Mesodermal cell (in vitro differentiated cells): ENCODE results near the gene TRABD.
"Not testable (repeated sequence)": the region's sequence is repeated elsewhere in the genome, so short reads cannot be mapped to it uniquely, and the experiment has no call there.

Experiments used
- H3K27ac ChIP-seq: 2 replicates; pipeline ENCODE4 v1.7.0; 2013; ENCODE audit warnings: mild to moderate bottlenecking, low read depth, low read length, moderate library complexity; ENCODE audit not compliant: severe bottlenecking
- H3K36me3 ChIP-seq: 2 replicates; pipeline ENCODE4 v1.7.1; 2013; ENCODE audit warnings: mild to moderate bottlenecking, low read length, moderate library complexity; ENCODE audit not compliant: control insufficient read depth, insufficient read depth
- H3K4me1 ChIP-seq: one replicate; pipeline ENCODE4 v1.7.1; 2013; ENCODE audit warnings: mild to moderate bottlenecking, low read length; ENCODE audit not compliant: insufficient read depth, control insufficient read depth, poor library complexity, severe bottlenecking
- H3K4me3 ChIP-seq: 2 replicates; pipeline ENCODE4 v1.7.0; 2013; ENCODE audit warnings: low read length, control low read depth, mild to moderate bottlenecking; ENCODE audit not compliant: insufficient read depth, poor library complexity, severe bottlenecking; ENCODE audit errors: extremely low read depth
- H3K9me3 ChIP-seq: 2 replicates; pipeline ENCODE4 v1.7.1; 2013; ENCODE audit warnings: mild to moderate bottlenecking, low read length, moderate library complexity; ENCODE audit not compliant: control insufficient read depth
- WGBS, 2 experiments: methylation state at CpG; one replicate each; pipeline ENCODE4 v1.1.5; 2013; ENCODE audit warnings: missing lambda C conversion rate in 2 of 2; ENCODE audit not compliant: insufficient coverage in 2 of 2; 5-methylcytosine and 5-hydroxymethylcytosine counted together

TRABD gene

DNA sequence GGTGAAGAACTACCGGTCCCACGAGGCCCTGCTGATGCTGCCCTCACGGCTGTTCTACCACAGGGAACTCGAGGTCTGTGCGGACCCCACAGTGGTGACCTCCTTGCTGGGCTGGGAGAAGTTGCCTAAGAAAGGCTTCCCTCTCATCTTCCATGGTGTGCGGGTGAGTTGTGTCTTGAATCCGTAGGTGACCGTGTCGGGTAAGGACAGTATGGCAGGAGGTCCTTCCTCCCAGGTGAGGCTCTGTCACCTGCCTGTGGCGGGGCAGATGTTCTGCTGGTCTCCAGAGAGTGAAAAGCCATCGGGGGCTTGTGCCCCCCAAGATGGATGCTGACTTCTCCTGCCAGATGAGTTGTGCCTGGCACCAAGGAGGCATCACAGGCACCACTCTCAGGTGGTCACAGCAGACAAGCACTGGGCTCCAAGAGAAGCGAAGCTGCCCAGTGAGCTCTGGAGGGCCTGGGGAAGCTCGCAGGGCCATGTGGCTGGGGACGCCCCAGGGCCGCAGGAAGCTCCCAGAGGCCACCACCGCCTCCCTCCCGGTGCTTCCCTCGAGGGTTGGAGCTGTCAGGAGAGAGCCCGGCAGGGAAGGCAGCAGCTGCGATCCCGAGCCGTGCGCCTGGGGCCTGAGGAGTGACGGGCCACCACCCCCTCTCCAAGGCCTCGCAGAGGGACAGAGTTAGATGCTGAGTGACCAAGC lies 32.5 kb upstream of the TRABD start:
- Histone ChIP-seq H3K4me1 (no peaks in the 10 kb centered on the region), H3K4me3 (no peak overlapping the region), H3K27ac (no peak overlapping the region), H3K36me3 (no peaks in the 10 kb centered on the region), H3K9me3 (no peaks in the 10 kb centered on the region)
- WGBS, 2 experiments: 83 to 89% methylated on average over 22 to 25 of the region's 25 CpGs

DNA sequence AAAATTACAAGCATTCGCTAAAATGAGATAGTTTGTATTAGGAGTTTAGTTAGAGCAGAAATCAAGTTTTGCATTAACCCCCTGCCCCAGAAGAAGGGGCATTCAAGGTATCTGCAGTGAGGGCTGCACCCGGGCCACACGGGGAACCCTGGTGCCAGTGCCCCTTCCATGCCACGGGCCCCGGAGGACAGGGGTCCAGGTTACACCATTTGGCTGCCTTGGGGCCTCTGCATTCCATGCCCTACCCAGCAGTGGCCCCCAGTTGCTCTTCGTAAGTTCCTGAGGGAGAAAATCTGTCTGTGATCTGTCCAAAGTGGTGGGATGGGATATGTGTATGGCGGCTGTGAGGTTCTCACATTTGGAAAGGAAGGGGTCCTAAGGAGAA lies 32.0 kb upstream of the TRABD start:
- no peak overlapping the region for H3K27ac ChIP-seq
- H3K9me3 ChIP-seq: no peaks in the 10 kb centered on the region
- no peaks in the 10 kb centered on the region for H3K4me1 ChIP-seq
- H3K4me3 ChIP-seq: no peak overlapping the region
- H3K36me3 ChIP-seq: no peaks in the 10 kb centered on the region
- WGBS, 2 experiments: 92 to 100% methylated on average over 4 to 6 of the region's 7 CpGs

DNA sequence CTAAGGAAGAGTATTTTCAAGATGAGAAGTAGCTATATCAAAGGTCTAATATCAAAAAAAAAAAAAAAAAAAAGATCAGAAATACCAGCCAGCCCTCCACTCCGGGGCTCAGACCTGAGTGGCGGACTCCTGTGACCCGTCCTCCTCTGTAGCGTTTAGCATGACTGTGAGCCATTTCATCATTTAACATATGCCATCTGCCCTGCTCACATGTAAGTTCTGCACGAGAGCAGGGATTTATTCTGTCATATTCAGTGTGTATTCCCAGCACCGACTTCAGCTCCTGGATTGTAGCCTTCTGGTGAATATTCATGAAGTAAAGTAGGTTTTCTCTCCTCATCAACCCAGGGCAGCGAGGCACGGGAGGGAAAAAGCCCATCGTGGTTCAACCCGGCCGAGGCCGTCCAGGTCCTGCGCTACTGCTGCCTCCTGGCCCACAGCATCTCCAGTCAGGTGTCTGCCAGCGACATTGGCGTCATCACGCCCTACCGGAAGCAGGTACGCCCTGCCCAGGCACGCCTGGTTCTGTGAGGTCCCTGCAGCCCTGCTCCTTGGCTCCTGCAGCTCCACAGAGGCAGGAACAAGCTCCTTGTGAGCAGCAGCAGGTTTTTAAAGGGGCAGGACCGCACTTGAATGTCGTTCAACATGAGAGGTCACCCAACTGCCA lies 27.9 kb upstream of the TRABD start:
- no peak overlapping the region for H3K4me3 ChIP-seq
- WGBS, 2 experiments: 78 to 79% methylated on average over 14 to 19 of the region's 21 CpGs

DNA sequence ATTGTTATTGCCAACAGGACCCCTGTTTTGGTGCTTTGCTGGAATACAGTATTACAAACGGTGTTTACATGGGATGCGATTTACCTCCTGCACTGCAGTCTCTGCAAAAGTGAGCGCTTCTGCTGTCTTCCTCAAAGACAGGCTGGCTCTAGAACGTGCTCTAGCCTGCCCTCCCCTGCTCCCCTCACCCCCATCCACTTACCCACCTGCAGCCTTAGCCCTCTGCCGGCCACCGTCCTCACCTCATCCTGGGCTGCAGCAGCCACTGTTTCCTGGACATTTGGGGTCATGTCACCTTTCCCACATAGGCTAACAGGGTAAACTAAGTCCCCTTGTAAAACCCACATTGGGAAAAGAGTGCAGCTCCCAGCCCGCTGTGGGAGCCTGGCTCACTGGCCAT lies 24.8 kb upstream of the TRABD start:
- no peak overlapping the region for H3K4me3 ChIP-seq
- no peaks in the 10 kb centered on the region for H3K9me3 ChIP-seq
- no peaks in the 10 kb centered on the region for H3K4me1 ChIP-seq
- H3K27ac ChIP-seq: no peak overlapping the region
- no peaks in the 10 kb centered on the region for H3K36me3 ChIP-seq
- 81 to 85% methylated on average over 7 of the region's 7 CpGs for WGBS, 2 experiments

More for the DNA sequence above, 27.9 kb upstream of the TRABD start:
- Histone ChIP-seq H3K27ac (no peak overlapping the region), H3K9me3 (no peaks in the 10 kb centered on the region), H3K36me3 (no peaks in the 10 kb centered on the region), H3K4me1 (no peaks in the 10 kb centered on the region)

DNA sequence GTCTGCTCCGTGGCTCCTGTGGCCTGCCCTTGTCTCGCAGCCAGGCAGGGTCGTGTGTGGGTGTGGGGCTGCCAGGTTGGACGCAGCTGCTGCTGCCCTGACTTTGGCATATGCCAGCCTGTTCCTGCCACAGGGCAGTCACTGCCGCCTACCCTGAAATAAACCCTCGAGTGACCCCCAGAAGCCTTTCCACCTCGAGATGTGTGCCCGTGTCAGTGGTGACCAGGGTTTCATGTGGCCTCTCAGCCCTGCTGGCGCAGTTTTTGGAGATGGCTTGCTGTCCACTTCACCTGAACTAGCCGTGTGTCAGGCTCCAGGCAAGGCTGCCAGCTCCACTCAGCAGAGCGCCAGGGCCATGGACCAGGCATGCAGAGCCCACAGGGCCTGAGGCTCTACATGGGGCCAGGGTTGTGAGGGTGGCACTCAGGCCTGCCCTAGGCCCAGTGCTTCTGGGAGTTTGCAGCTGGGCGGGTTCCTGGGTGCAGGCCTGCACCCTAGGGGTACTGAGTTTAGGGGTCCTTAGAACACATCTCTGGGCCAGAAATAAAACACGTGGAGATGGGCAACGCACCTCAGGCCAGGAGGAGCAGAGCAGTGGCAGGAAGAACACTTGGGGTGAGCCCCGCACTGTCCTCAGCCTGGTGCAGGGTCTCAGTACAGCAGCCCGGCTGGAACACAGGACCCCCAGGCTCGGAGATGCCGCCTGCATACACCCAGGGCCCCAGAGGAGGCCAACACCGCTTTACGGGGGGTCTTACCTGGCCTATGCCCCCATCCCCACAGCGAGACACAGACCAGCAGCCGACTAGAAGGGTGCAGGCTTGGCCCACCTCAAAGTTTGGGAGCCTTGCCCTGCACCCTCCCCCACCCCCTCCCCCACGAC lies 24.0 kb upstream of the TRABD start:
- no peaks in the 10 kb centered on the region for H3K36me3 ChIP-seq
- no peak overlapping the region for H3K27ac ChIP-seq
- WGBS, 2 experiments: 92 to 93% methylated on average over 20 of the region's 23 CpGs
- H3K4me1 ChIP-seq: no peaks in the 10 kb centered on the region
- no peak overlapping the region for H3K4me3 ChIP-seq
- no peaks in the 10 kb centered on the region for H3K9me3 ChIP-seq

DNA sequence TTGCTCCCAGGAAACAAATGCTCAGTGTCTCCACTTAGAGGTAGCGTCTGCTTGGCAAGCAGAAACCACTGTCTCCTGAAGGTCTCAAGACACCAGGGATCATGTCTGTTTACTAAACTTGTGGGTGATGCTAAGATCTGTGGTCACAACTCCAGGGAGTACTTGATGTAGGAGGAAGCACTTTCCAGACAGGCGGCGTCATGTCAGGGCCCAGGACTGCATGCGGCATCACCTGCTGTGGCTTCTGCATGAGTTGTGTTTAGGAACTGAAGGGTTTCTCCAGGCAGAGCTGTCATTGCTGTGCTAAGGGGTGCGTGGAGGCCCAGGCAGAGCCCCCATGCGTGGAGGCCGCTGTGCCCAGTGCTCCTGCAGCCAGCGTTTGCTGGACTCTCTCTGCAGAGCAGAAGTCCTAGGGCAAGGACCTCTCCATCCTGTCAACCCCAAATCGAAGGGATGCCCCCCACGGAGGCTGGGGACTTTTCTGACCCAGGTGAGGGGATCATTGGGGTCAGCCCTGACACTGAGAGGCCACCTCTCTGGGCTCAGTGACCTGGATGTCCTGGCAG lies 23.2 kb upstream of the TRABD start:
- Histone ChIP-seq H3K4me3 (no peak overlapping the region), H3K27ac (no peak overlapping the region), H3K9me3 (no peaks in the 10 kb centered on the region), H3K4me1 (no peaks in the 10 kb centered on the region), H3K36me3 (no peaks in the 10 kb centered on the region)
- WGBS, 2 experiments: 86 to 95% methylated on average over 8 to 10 of the region's 10 CpGs

DNA sequence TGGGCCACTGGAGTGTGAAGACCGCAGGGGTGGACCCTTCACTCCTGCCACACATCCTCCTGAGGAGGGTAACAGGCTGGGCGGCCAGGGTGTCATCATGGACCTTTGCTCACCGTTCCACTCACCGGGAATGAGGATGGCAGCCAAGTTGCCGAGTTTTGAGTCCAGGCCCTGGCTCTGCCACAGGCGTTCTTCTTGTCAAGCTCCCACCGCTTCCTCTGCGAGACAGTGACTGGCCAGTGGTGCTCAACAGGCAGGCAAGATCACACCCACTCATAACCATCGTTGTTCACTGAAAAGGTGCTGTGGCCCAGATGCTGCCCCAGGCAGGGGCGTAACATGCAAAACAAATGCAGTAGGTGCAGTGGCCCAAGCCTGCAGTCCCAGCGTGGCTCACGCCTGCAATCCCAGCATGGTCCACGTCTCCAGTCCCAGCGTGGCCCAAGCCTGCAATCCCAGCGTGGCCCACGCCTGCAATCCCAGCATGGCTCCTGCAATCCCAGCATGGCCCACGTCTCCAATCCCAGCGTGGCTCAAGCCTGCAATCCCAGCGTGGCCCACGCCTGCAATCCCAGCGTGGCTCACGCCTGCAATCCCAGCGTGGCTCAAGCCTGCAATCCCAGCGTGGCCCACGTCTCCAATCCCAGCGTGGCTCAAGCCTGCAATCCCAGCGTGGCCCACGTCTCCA lies 20.1 kb upstream of the TRABD start:
- no peak overlapping the region for H3K4me3 ChIP-seq
- no peaks in the 10 kb centered on the region for H3K36me3 ChIP-seq
- no peaks in the 10 kb centered on the region for H3K9me3 ChIP-seq
- no peak overlapping the region for H3K27ac ChIP-seq
- no peaks in the 10 kb centered on the region for H3K4me1 ChIP-seq
- 95% methylated on average over 27 of the region's 28 CpGs for WGBS, 2 experiments

DNA sequence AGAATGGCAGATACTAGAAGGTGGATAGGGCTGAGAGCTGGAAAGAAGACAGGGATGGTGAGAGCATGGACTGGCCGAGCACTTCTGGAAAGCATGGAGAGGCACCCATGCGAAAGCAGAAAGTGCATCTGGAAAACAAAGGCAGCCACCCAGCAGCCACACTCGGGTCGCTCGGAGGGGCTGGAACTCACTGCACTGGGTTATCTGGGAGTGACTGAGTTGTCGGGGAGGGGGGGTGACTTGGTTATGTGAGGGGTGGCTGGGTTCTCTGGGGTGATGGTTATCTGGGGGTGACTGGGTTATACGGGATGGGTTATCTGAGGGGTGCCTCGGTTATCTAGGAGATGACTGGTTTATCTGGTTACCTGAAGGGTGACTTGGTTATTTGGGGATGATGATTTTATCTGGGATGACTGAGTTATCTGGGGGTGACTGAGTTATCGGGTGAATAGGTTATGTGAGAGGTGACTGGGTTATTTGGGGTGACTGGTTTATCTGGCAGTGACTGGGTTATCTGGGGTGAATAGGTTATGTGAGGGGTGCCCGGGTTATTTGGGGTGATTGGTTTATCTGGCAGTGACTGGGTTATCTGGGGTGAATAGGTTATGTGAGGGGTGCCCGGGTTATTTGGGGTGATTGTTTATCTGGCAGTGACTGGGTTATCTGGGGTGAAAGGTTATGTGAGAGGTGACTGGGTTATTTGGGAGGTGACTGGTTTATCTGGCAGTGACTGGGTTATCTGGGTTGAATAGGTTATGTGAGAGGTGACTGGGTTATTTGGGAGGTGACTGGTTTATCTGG lies 17.8 kb upstream of the TRABD start:
- no peak overlapping the region for H3K4me3 ChIP-seq
- H3K4me1 ChIP-seq: no peaks in the 10 kb centered on the region
- WGBS, 2 experiments: 63 to 65% methylated on average over 10 to 11 of the region's 11 CpGs
- no peak overlapping the region for H3K27ac ChIP-seq
- no peaks in the 10 kb centered on the region for H3K9me3 ChIP-seq
- no peaks in the 10 kb centered on the region for H3K36me3 ChIP-seq

DNA sequence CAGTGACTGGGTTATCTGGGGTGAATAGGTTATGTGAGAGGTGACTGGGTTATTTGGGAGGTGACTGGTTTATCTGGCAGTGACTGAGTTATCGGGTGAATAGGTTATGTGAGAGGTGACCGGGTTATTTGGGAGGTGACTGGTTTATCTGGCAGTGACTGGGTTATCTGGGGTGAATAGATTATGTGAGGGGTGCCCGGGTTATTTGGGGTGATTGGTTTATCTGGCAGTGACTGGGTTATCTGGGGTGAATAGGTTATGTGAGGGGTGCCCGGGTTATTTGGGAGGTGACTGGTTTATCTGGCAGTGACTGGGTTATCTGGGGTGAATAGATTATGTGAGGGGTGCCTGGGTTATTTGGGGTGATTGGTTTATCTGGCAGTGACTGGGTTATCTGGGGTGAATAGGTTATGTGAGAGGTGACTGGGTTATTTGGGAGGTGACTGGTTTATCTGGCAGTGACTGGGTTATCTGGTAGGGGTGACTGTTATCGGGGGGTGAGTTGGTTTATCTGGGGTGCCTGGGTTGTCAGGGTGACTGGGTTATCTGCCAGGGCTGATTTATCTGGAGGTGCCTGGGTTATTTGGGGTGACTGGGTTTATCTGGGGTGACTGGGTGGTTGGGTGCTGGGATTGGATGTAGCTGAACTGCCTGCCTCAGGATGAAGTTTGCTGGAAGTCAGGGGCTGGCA lies 17.1 kb upstream of the TRABD start:
- not testable (repeated sequence) for H3K27ac ChIP-seq, H3K36me3 ChIP-seq, H3K4me1 ChIP-seq, H3K9me3 ChIP-seq, H3K4me3 ChIP-seq
- 86 to 96% methylated on average over 1 to 3 of the region's 5 CpGs for WGBS, 2 experiments
